T-helper 2 cell treated with Interferon-gamma antibody and Interleukin-4, amounts not matched to agents 5 μg/mL and 100 μg/mL, for 36 hours (primary cell): ENCODE results near the gene ZNF644.
"Not testable (repeated sequence)": the region's sequence is repeated elsewhere in the genome, so short reads cannot be mapped to it uniquely, and the experiment has no call there.

ENCODE experiments used
- DNase-seq: peaks from one replicate; pipeline ENCODE4 v3.0.0; 2021; ENCODE audit warnings: low spot score
- H3K27ac Mint-ChIP-seq: one replicate; pipeline ENCODE4 v1.8.0; 2021; ENCODE audit warnings: mild to moderate bottlenecking, mixed read lengths
- H3K27me3 Mint-ChIP-seq: one replicate; pipeline ENCODE4 v1.8.0; 2021; ENCODE audit warnings: low read depth, mixed read lengths
- H3K36me3 Mint-ChIP-seq: one replicate; pipeline ENCODE4 v1.8.0; 2021; ENCODE audit warnings: low read depth, mixed read lengths
- H3K4me1 Mint-ChIP-seq: one replicate; pipeline ENCODE4 v1.8.0; 2021; ENCODE audit warnings: low read depth, mixed read lengths
- H3K4me3 Mint-ChIP-seq: one replicate; pipeline ENCODE4 v1.8.0; 2022; ENCODE audit warnings: mild to moderate bottlenecking, moderate library complexity, mixed read lengths
- H3K9me3 Mint-ChIP-seq: one replicate; pipeline ENCODE4 v1.8.0; 2021; ENCODE audit warnings: mixed read lengths

The ZNF644 gene

DNA sequence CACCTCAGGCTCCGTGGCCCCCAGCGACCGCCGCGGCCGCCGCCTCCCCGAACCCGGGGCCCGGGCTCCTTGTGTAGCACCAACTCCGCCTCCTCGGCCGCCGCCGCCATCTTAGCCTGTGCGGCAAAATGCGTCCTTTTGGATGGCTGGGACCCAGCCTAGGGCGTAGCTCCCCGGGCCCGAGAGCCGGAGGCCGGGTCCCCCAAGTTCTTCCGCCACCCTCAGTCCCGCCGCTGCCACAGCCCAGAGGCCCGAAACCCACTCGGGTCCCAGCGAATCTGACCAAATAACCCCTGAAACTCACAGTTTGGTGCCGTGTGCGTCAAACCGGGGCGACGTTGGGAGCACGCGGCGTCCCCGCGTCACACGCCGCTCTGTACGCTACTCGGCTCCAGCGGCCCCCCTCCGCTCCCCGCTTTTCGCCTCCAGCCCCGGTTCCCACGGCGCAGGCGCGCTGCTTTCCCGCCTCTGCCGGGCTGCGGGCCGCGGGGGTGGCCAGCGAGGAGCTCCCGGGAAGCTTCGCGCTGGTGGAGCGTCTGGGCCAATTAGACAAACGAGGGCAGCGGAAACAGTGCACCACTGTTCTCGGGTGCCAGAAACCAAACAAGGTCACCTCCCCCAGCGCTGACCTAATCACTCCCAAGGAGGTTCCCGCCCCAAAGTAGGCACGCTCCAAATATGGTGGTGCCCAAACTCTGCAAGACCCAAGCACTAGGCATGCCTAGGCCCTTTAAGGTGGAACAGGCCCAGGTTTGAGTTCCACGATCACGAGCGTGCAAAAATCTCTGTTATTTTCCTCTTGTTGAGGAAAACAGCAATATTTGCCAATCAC is at the start of gene ZNF644:
TSS of gene ZNF644 (minus strand) at position 350 of the 832 bp plus-strand sequence. CDS start 39,682 bp downstream, outside the sequence.
- H3K36me3 Mint-ChIP-seq = peaks cover 25% of the 10 kb centered on the region
- H3K27ac Mint-ChIP-seq = peak within 1 kb of the TSS; percentile 99
- H3K4me1 Mint-ChIP-seq = peaks cover 29% of the 10 kb centered on the region
- H3K4me3 Mint-ChIP-seq = peak within 1 kb of the TSS; percentile 95
- peak; percentile 94 for DNase-seq
- no peaks in the 10 kb centered on the region for H3K9me3 Mint-ChIP-seq
- H3K27me3 Mint-ChIP-seq = peaks cover 2% of the 10 kb centered on the region

DNA sequence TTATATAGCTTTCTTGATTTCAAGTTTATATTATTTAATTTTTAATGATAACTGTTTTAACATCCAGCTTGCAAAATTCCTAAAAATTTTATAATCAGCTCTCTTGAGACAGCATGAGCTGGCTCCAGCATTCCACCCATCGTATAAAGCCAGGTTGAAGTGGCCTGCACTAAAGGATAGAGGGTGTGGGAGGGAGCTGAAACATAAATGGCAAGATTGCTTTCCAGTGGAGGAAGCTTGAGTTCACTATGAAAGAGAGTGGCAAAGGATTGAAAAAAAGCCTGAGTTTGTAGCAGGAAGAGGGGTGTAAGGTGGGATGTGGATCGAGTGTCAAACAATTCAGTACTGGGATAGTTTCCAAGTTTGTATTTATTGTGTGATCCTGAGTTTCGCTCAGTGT is 48.5 kb upstream of the ZNF644 start:
- DNase-seq = no peak

DNA sequence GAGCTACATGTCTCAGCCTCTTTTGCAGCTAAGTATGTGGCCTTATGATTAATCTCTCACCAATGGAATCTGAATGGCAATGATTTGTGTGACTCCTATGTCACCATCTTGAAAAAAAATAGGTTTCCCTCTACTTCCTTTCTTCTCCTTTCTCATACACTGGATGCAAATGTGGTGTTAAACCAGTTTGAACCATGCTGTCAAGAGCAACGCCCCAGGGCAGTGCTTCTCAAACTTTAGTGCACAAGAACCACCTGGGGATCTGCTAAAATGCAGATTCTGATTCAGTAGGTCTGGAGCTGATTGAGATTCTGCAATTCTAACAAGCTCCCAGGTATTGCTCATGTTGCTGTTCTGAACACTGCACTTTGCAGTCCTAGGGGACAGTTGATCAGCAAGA is 44.7 kb upstream of the ZNF644 start:
- H3K36me3 Mint-ChIP-seq = no peaks in the 10 kb centered on the region
- H3K27me3 Mint-ChIP-seq = peaks cover 5% of the 10 kb centered on the region
- H3K4me3 Mint-ChIP-seq = no peak overlapping the region

More for the DNA sequence above, 48.5 kb upstream of the ZNF644 start:
- peaks cover 5% of the 10 kb centered on the region for H3K27me3 Mint-ChIP-seq
- H3K27ac Mint-ChIP-seq = no peak overlapping the region
- H3K9me3 Mint-ChIP-seq = no peaks in the 10 kb centered on the region
- H3K4me1 Mint-ChIP-seq = no peaks in the 10 kb centered on the region
- no peak overlapping the region for H3K4me3 Mint-ChIP-seq
- no peaks in the 10 kb centered on the region for H3K36me3 Mint-ChIP-seq

DNA sequence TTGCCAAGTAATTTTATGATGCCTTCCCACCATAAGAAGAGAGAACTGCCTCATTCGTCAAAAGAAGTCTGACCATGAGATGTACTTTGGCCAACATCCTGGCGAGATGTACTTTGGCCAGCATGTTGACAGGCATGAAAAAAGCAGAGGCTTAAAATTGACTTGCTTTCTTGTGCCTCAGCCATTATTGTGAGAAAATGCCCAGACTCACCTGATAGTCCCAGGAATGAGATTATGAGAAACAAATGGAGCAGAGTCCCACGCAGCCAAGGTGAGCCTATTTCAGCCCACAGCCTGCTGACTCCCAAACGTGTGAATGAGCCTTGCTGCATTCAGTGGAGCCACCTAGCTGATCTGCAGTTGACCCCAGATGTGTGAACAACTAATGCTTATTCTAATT is 43.5 kb upstream of the ZNF644 start:
- Mint-ChIP-seq H3K36me3 (no peaks in the 10 kb centered on the region), H3K27ac (no peak overlapping the region), H3K27me3 (peaks cover 5% of the 10 kb centered on the region), H3K9me3 (no peaks in the 10 kb centered on the region), H3K4me3 (no peak overlapping the region), H3K4me1 (no peaks in the 10 kb centered on the region)
- DNase-seq = no peak

More for the DNA sequence above, 44.7 kb upstream of the ZNF644 start:
- DNase-seq = no peak
- Mint-ChIP-seq H3K9me3 (no peaks in the 10 kb centered on the region), H3K27ac (no peak overlapping the region), H3K4me1 (no peaks in the 10 kb centered on the region)

DNA sequence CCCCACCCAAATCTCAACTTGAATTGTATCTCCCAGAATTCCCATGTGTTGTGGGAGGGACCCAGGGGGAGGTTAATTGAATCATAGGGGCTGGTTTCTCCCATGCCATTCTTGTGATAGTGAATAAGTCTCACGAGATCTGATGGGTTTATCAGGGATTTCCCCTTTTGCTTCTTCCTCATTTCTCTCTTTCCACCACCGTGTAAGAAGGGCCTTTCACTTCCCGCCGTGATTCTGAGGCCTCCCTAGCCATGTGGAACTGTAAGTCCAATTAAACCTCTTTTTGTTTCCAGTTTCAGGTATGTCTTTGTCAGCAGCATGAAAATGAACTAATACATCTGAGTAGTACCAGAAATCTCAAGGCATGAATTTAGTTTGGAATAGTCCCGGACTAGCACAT is 41.6 kb upstream of the ZNF644 start:
- H3K4me1 Mint-ChIP-seq, H3K9me3 Mint-ChIP-seq, H3K4me3 Mint-ChIP-seq, H3K27me3 Mint-ChIP-seq, DNase-seq, H3K27ac Mint-ChIP-seq, H3K36me3 Mint-ChIP-seq: not testable (repeated sequence)

DNA sequence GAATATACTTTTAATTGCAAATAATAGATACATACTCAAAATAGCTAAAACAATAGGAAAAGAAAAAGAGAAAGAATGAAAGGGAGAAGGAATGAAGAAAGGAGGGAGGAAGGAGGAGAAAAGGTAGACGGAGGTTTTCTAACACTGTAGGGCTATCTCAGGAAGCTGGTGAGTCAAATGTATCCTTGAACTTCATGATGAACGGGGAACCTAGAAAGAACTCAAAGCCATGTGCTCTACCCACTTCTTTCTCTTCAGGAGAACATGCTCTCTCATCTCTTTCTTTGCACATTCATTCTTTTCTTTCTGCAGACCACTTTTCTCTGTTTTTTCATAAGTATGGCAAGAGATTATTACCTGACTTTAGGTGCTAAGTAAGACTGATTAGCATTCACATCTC is 37.3 kb upstream of the ZNF644 start:
- H3K27ac Mint-ChIP-seq = no peak overlapping the region
- H3K4me1 Mint-ChIP-seq = no peaks in the 10 kb centered on the region
- H3K4me3 Mint-ChIP-seq = no peak overlapping the region
- no peak for DNase-seq
- no peaks in the 10 kb centered on the region for H3K36me3 Mint-ChIP-seq
- H3K27me3 Mint-ChIP-seq = peaks cover 8% of the 10 kb centered on the region
- no peaks in the 10 kb centered on the region for H3K9me3 Mint-ChIP-seq

DNA sequence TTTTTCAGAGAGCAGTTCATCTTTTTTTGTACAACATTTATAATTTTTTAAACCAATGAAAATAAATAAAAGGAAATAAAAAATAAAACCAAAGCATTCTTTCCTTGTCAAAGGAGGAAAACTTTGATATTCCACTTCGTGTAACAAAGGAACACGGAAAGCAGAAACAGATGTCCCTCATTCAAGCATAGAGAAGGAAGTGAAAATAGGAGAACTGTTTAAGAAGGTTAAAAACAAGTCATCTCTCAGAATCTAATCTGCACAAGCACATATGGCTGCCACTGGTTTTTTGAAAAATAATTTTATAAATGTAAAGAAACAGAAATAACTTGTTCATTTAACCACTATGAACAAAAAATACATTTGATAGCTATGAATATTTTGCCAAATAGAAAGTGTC is 35.9 kb upstream of the ZNF644 start:
- Mint-ChIP-seq H3K36me3 (no peaks in the 10 kb centered on the region), H3K9me3 (no peaks in the 10 kb centered on the region), H3K4me3 (no peak overlapping the region), H3K4me1 (no peaks in the 10 kb centered on the region), H3K27ac (no peak overlapping the region), H3K27me3 (peaks cover 8% of the 10 kb centered on the region)
- no peak for DNase-seq

DNA sequence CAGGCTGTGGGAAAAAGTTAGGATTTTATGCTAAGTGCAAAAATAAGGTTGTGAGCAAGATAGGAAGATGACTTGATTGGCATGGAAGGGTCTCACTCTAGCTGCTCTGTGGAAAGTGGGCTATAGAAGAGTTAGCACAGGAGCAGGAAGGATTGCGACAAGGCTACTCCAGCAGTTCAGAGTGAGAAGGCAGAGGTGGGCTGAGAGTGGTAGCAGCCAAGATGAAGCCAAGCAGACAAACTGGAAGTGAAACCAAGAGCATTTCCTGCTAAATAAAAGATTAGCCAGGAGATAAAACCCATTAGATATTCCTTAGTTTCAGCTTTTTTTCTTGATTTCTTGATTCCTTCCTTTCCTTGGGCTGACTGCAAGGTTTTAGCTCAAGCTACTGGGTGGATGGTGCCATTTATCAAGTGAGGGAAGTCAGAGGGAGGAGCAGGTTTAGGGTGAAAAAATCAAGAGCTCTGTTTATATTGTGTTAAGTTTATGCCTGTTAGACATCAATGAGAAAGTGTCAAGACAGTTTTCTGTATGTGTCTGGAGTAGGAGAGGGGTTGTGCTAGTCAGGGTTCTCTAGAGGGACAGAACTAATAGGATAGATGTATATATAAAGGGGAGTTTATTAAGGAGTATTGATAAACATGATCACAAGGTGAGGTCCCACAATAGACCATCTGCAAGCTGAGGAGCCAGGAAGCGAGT is 33.1 kb upstream of the ZNF644 start:
- no peak for DNase-seq
- H3K36me3 Mint-ChIP-seq = no peaks in the 10 kb centered on the region
- H3K27ac Mint-ChIP-seq = no peak overlapping the region
- no peaks in the 10 kb centered on the region for H3K9me3 Mint-ChIP-seq
- H3K27me3 Mint-ChIP-seq = peaks cover 11% of the 10 kb centered on the region
- no peaks in the 10 kb centered on the region for H3K4me1 Mint-ChIP-seq
- H3K4me3 Mint-ChIP-seq = no peak overlapping the region

DNA sequence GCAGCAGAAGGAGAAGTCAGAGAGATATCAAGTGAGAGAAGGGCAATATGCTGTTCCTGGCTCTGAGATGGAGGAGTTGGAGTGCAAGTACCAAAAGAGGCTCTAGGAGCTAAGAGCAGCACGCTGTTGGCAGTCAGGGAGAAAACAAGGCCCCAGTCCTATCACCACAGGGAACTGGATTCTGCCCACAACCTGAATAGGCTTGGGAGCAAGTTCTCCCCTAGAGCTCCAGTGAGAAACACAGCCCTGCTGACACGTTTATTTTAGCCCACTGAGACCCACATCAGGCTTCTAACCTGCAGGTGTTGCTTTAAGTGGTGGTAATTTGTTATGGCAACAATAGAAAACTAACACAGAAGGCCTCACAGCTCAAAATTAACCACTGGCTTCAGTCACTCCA is 31.8 kb upstream of the ZNF644 start:
- no peaks in the 10 kb centered on the region for H3K4me1 Mint-ChIP-seq
- H3K27me3 Mint-ChIP-seq = peaks cover 6% of the 10 kb centered on the region
- no peaks in the 10 kb centered on the region for H3K36me3 Mint-ChIP-seq
- H3K27ac Mint-ChIP-seq = no peak overlapping the region
- no peak overlapping the region for H3K4me3 Mint-ChIP-seq
- no peak for DNase-seq
- no peaks in the 10 kb centered on the region for H3K9me3 Mint-ChIP-seq

DNA sequence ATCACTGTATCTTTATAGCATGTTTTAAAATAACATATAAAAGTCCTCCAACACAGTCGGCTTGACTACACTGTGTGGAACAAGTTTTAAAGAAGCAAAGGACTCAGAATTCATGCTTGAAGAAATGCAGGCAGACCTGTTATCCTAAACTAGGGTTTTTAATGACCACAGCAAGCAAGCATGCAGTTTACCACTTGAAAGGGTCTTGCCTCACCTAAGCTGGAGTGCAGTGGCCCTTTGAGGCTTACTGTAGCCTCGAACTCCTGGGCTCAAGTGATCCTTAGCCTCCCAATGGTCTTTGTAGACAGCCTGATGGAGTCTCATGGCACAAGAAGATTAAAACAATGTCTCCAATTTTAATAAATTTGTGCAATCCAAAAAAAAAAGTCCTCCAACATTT is 27.7 kb upstream of the ZNF644 start:
- H3K9me3 Mint-ChIP-seq, H3K4me3 Mint-ChIP-seq, DNase-seq: not testable (repeated sequence)

DNA sequence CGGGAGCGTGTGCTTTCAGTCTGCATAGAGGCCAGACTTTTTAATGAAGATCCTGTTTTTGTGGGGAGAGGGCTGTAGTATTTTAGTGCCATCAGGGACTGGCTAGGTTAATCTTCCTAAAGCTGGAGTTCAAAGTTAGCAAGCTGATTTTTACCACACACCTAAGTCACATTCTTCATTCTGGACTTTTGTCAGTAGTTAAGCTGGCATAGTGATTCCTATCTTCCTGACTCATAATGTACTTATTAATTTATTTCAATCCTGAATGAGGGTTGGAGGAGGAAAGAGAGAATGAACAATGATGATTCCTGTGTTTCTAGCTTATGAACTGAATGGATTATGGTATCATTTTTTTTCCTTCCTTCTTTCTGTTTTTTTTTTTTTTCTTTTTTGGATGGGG is 24.9 kb upstream of the ZNF644 start:
- Mint-ChIP-seq H3K36me3 (no peaks in the 10 kb centered on the region), H3K9me3 (no peaks in the 10 kb centered on the region), H3K4me3 (no peak overlapping the region), H3K27me3 (peaks cover 5% of the 10 kb centered on the region), H3K4me1 (no peaks in the 10 kb centered on the region), H3K27ac (no peak overlapping the region)
- DNase-seq = no peak

More for the DNA sequence above, 27.7 kb upstream of the ZNF644 start:
- not testable (repeated sequence) for H3K4me1 Mint-ChIP-seq, H3K27ac Mint-ChIP-seq, H3K36me3 Mint-ChIP-seq, H3K27me3 Mint-ChIP-seq

DNA sequence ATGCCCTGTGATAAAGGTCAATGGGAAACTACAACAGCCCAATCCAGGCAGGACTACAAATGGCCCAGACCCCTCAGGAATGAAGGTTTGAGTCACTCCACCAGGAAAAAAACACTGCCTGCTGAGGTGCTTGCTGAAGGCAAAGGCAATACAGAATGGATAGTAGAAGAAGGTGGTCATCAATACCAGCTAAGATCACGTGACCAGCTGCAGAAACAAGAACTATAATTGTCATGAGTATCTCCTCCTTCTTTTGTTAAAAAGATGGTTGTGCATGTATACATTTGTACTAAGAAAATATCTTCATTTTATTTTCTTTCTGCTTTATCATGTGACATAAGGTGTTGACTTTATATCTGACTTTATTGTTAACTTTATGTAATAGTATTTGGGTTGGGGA is 23.4 kb upstream of the ZNF644 start:
- Mint-ChIP-seq H3K27ac (no peak overlapping the region), H3K4me3 (no peak overlapping the region), H3K9me3 (peaks cover 4% of the 10 kb centered on the region)

DNA sequence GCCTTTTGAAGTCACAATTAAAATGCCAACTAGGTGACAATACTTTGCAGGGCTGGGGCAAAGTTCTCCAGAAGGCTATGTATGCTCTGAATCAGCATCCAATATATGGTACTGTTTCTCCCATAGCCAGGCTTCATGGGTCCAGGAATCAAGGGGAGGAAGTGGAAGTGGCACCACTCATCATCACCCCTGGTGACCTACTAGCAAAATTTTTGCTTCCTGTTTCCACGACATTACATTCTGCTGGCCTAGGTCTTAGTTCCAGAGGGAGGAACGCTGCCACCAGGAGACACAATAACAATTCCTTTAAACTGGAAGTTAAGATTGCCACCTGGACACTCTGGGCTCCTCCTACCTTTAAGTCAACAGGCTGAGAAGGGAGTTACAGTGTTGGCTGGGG is 22.9 kb upstream of the ZNF644 start:
- H3K36me3 Mint-ChIP-seq, H3K4me1 Mint-ChIP-seq, H3K27ac Mint-ChIP-seq, DNase-seq, H3K4me3 Mint-ChIP-seq, H3K27me3 Mint-ChIP-seq, H3K9me3 Mint-ChIP-seq: not testable (repeated sequence)

More for the DNA sequence above, 23.4 kb upstream of the ZNF644 start:
- Mint-ChIP-seq H3K36me3 (no peaks in the 10 kb centered on the region), H3K27me3 (peaks cover 5% of the 10 kb centered on the region), H3K4me1 (no peaks in the 10 kb centered on the region)
- DNase-seq = no peak

DNA sequence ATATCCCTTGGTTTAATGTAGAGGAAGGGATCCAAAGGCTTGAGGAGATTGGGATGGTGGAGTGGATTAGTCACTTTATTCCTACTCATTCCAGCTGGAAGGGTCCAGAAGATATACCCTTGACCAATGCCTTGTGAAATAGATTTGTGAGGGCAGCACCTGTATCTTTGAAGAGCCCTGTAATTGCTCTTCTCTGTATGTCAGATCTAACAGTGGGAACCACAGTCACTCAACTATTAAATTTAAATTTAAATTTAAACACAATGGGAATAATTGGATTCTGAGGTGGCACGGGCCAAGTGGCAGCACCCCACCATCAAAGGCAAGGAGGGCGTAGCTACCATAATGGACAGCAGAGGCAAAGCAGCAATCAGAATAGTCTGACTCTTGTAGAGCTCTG is 20.5 kb upstream of the ZNF644 start:
- H3K4me1 Mint-ChIP-seq, H3K4me3 Mint-ChIP-seq, DNase-seq, H3K36me3 Mint-ChIP-seq, H3K9me3 Mint-ChIP-seq, H3K27ac Mint-ChIP-seq, H3K27me3 Mint-ChIP-seq: not testable (repeated sequence)
